Astrocyte (in vitro differentiated cells and primary cell): ENCODE measurements around the gene OOEP. TPM values are rescaled to one million over a fixed set of nuclear protein-coding genes. Genes with fewer than 3 reads are reported as not detected.

Experiments used
- DNase-seq: peaks from one replicate; pipeline ENCODE4 v3.0.0-alpha.2; 2010; ENCODE audit warnings: low read depth
- FAIRE-seq: peaks from 2 replicates; lab custom pipeline; 2011; peaks lifted over from hg19 to GRCh38; lab: Jason Lieb, UNC
- H2AFZ ChIP-seq: 2 replicates; pipeline ENCODE4 v1.6.0; 2012; ENCODE audit warnings: low read depth, low read length, inconsistent platforms
- H3K27ac ChIP-seq: 2 replicates; pipeline ENCODE4 v1.5.1; 2011; ENCODE audit warnings: low read depth, low read length, inconsistent platforms
- H3K27me3 ChIP-seq: 2 replicates; pipeline ENCODE4 v1.6.0; 2011; ENCODE audit warnings: low read length, inconsistent platforms; ENCODE audit not compliant: insufficient read depth
- H3K36me3 ChIP-seq: 2 replicates; pipeline ENCODE4 v1.5.1; 2011; ENCODE audit warnings: low read length, inconsistent platforms; ENCODE audit not compliant: insufficient read depth
- H3K4me1 ChIP-seq: 2 replicates; pipeline ENCODE4 v1.5.1; 2011; ENCODE audit warnings: low read length, inconsistent platforms; ENCODE audit not compliant: insufficient read depth
- H3K4me2 ChIP-seq: 2 replicates; pipeline ENCODE4 v1.6.0; 2012; ENCODE audit warnings: low read length, inconsistent platforms
- H3K4me3 ChIP-seq: 2 replicates; pipeline ENCODE4 v1.5.1; 2011; ENCODE audit warnings: low read depth, mild to moderate bottlenecking, low read length, inconsistent platforms; ENCODE audit not compliant: insufficient read depth
- H3K79me2 ChIP-seq: 2 replicates; pipeline ENCODE4 v1.6.0; 2012; ENCODE audit warnings: mild to moderate bottlenecking, low read length, inconsistent platforms; ENCODE audit not compliant: insufficient read depth
- H3K9ac ChIP-seq: 2 replicates; pipeline ENCODE4 v1.6.0; 2012; ENCODE audit warnings: mild to moderate bottlenecking, low read length, inconsistent platforms
- H3K9me3 ChIP-seq: 2 replicates; pipeline ENCODE4 v1.5.1; 2012; ENCODE audit warnings: low read depth, mild to moderate bottlenecking, low read length, inconsistent platforms; ENCODE audit not compliant: insufficient read depth
- H4K20me1 ChIP-seq: 2 replicates; pipeline ENCODE4 v1.6.0; 2012; ENCODE audit warnings: low read length, inconsistent platforms; ENCODE audit not compliant: insufficient read depth
- H3K27ac Mint-ChIP-seq: one replicate; pipeline ENCODE4 v1.8.0; 2021; ENCODE audit warnings: mild to moderate bottlenecking, mixed read lengths; ENCODE audit not compliant: unreplicated experiment
- H3K27me3 Mint-ChIP-seq: one replicate; pipeline ENCODE4 v1.8.0; 2021; ENCODE audit warnings: low read depth, mixed read lengths; ENCODE audit not compliant: unreplicated experiment
- H3K36me3 Mint-ChIP-seq: one replicate; pipeline ENCODE4 v1.8.0; 2021; ENCODE audit warnings: low read depth, mixed read lengths; ENCODE audit not compliant: unreplicated experiment
- H3K4me1 Mint-ChIP-seq: one replicate; pipeline ENCODE4 v1.8.0; 2021; ENCODE audit warnings: low read depth, mixed read lengths; ENCODE audit not compliant: unreplicated experiment
- H3K4me3 Mint-ChIP-seq: one replicate; pipeline ENCODE4 v1.8.0; 2021; ENCODE audit warnings: mild to moderate bottlenecking, moderate library complexity, mixed read lengths; ENCODE audit not compliant: unreplicated experiment
- H3K9me3 Mint-ChIP-seq: one replicate; pipeline ENCODE4 v1.8.0; 2021; ENCODE audit warnings: mild to moderate bottlenecking, mixed read lengths; ENCODE audit not compliant: unreplicated experiment
- EZH2 ChIP-seq: IDR thresholded peaks from 2 replicates; pipeline ENCODE4 v1.6.1; 2012; ENCODE audit warnings: mild to moderate bottlenecking, low read length, inconsistent platforms; ENCODE audit not compliant: insufficient read depth
- total RNA-seq: library from RNA; stranded (reverse); gene quantifications from 2 replicates; pipeline ENCODE4 v1.2.1, GENCODE V29; 2021
- TF ChIP-seq, protein P1 (sequence below): IDR thresholded peaks from 2 replicates; pipeline ENCODE4 v1.5.1; 2011; ENCODE audit warnings: low read depth, mild to moderate bottlenecking, inconsistent platforms, low read length, moderate library complexity; ENCODE audit not compliant: insufficient read depth

The OOEP gene
- total RNA-seq, 1 donor from 2014 or later: not detected

DNA sequence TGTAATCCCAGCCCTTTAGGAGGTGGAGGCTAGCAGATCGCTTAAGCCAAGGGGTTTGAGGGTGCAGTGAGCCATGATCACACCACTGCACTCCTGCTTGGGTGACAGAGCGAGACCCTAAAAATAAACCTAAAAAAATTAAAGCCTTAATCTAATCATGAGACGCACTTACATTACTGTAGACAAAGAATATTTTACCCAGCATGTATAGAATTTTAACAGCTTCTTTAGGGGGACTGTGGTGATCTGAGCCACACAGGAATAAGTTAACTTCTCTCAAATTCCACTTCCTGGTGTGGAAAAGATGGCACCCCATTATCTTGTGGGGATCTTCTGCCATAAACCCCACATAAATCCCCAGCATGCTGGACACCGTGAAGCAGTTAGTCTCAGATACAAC, 2.3 kb upstream of the OOEP start:
- H3K36me3 Mint-ChIP-seq: no peaks in the 10 kb centered on the region

DNA sequence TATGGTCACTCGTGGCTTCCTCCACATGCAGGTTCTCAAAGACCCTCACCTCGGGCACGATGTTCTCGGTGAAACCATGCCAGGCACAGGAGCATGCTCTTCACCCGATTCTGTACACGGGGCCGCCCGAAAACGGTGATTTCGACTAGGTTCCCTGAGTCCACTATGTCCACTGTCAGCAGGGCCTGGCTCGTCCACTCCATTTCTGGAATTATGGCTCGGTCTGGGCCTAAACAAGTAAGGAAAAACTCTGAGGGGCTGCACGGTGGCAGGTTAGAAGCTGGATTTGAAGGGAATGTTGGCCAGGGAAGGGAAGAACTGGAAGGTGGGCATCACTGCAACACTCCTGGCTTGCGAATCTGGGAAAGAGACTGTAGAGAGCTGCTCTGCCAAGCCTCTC, 540 bp downstream of the OOEP start:
- no peaks in the 10 kb centered on the region for H3K4me1 ChIP-seq
- FAIRE-seq (no peak), DNase-seq (no peak)
- Mint-ChIP-seq H3K36me3 (no peaks in the 10 kb centered on the region), H3K9me3 (peaks cover 3% of the 10 kb centered on the region), H3K27ac (no peak overlapping the region), H3K4me1 (no peaks in the 10 kb centered on the region), H3K4me3 (no peak overlapping the region), H3K27me3 (peaks cover 4% of the 10 kb centered on the region)
- no peaks in the 10 kb centered on the region for H3K36me3 ChIP-seq
- no peak overlapping the region for H3K4me2 ChIP-seq
- H3K9me3 ChIP-seq: no peaks in the 10 kb centered on the region
- H3K79me2 ChIP-seq: no peaks in the 10 kb centered on the region
- H2AFZ ChIP-seq: no peak overlapping the region
- no peak overlapping the region for H3K9ac ChIP-seq
- no peak overlapping the region for H3K4me3 ChIP-seq
- H3K27me3 ChIP-seq: no peaks in the 10 kb centered on the region
- no peaks in the 10 kb centered on the region for H4K20me1 ChIP-seq
- TF ChIP-seq, protein P1, sequence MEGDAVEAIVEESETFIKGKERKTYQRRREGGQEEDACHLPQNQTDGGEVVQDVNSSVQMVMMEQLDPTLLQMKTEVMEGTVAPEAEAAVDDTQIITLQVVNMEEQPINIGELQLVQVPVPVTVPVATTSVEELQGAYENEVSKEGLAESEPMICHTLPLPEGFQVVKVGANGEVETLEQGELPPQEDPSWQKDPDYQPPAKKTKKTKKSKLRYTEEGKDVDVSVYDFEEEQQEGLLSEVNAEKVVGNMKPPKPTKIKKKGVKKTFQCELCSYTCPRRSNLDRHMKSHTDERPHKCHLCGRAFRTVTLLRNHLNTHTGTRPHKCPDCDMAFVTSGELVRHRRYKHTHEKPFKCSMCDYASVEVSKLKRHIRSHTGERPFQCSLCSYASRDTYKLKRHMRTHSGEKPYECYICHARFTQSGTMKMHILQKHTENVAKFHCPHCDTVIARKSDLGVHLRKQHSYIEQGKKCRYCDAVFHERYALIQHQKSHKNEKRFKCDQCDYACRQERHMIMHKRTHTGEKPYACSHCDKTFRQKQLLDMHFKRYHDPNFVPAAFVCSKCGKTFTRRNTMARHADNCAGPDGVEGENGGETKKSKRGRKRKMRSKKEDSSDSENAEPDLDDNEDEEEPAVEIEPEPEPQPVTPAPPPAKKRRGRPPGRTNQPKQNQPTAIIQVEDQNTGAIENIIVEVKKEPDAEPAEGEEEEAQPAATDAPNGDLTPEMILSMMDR: no peak
- TF ChIP-seq EZH2: no peak
- no peak overlapping the region for H3K27ac ChIP-seq

More for the DNA sequence above, 2.3 kb upstream of the OOEP start:
- Histone ChIP-seq H3K4me1 (no peaks in the 10 kb centered on the region), H3K79me2 (no peaks in the 10 kb centered on the region), H3K9me3 (no peaks in the 10 kb centered on the region), H3K4me3 (no peak overlapping the region), H3K36me3 (no peaks in the 10 kb centered on the region), H2AFZ (no peak overlapping the region), H3K27me3 (no peaks in the 10 kb centered on the region), H4K20me1 (no peaks in the 10 kb centered on the region), H3K4me2 (no peak overlapping the region), H3K9ac (no peak overlapping the region), H3K27ac (no peak overlapping the region)
- no peak overlapping the region for H3K4me3 Mint-ChIP-seq
- FAIRE-seq (no peak), DNase-seq (no peak)
- no peaks in the 10 kb centered on the region for H3K4me1 Mint-ChIP-seq
- H3K27me3 Mint-ChIP-seq: peaks cover 4% of the 10 kb centered on the region
- TF ChIP-seq, protein P1: no peak
- TF ChIP-seq EZH2: no peak
- H3K9me3 Mint-ChIP-seq: peaks cover 3% of the 10 kb centered on the region
- no peak overlapping the region for H3K27ac Mint-ChIP-seq

GRCh38 chr6:73368675-73369074, 1.0 kb downstream of the OOEP start:
- Histone ChIP-seq H3K9me3 (no peaks in the 10 kb centered on the region), H3K27me3 (no peaks in the 10 kb centered on the region), H3K4me3 (no peak overlapping the region), H2AFZ (no peak overlapping the region), H3K27ac (no peak overlapping the region), H3K4me2 (no peak overlapping the region), H3K4me1 (no peaks in the 10 kb centered on the region), H3K9ac (no peak overlapping the region), H4K20me1 (no peaks in the 10 kb centered on the region), H3K79me2 (no peaks in the 10 kb centered on the region), H3K36me3 (no peaks in the 10 kb centered on the region)
- DNase-seq (no peak), FAIRE-seq (no peak)
- Mint-ChIP-seq H3K36me3 (no peaks in the 10 kb centered on the region), H3K27ac (no peak overlapping the region), H3K9me3 (peaks cover 3% of the 10 kb centered on the region), H3K27me3 (peaks cover 4% of the 10 kb centered on the region), H3K4me1 (no peaks in the 10 kb centered on the region), H3K4me3 (no peak overlapping the region)
- TF ChIP-seq, protein P1: no peak
- TF ChIP-seq EZH2: no peak
